Tongue (tissue), 1 donor: ENCODE results near the gene KCNJ1. TPM values are rescaled to one million over a fixed set of nuclear protein-coding genes. Genes with fewer than 3 reads are reported as not detected.

Experiments
- total RNA-seq: library from RNA; depleted of rRNA; stranded (reverse); fragments of >200 nt; gene quantifications from one replicate; pipeline ENCODE4 v1.2.3, GENCODE V29; 2014

KCNJ1 gene
- total RNA-seq, 1 donor from 2014 or later = not detected

Other genes starting within 250 kb of the KCNJ1 start
- gene FLI1, start 173.2 kb downstream of the KCNJ1 start, total RNA-seq = 17.4 TPM
- gene KCNJ5, start 24.1 kb upstream of the KCNJ1 start, total RNA-seq = 6.1 TPM
- gene TP53AIP1, start 75.6 kb upstream of the KCNJ1 start, total RNA-seq = 5.3 TPM